Head of caudate nucleus (tissue), 42 donors: ENCODE data around the gene ZYG11B.
A peak's percentile ranks its signal among the peaks of the same experiment; 100 is the strongest.
"Not testable (repeated sequence)": the region's sequence is repeated elsewhere in the genome, so short reads cannot be mapped to it uniquely, and the experiment has no call there.

ENCODE experiments used
- DNase-seq, 42 donors: peaks; one replicate each; pipeline versions ENCODE4 v3.0.0 to v3.0.0-alpha.2; 2020 to 2021; ENCODE audit warnings: mixed read lengths in 7 of 42
- intact Hi-C: fragments of 100-400 bp; cut with DNase I; formaldehyde crosslinking; loops from one replicate; pipeline ENCODE4 v1.15.0; 2022

Gene ZYG11B

GRCh38 chr1:52726265-52727113 lies at the start of gene ZYG11B:
Gene ZYG11B (plus strand): TSS chr1:52726453. CDS start chr1:52726654, 201 bp downstream.
- intact Hi-C loops = loop anchor here (2.0 kb wide), 1 partner anchor 28 kb away; the partner anchor contains the start of gene COA7
- DNase-seq = peak; percentile 71 to 97 (median 90)

DNA sequence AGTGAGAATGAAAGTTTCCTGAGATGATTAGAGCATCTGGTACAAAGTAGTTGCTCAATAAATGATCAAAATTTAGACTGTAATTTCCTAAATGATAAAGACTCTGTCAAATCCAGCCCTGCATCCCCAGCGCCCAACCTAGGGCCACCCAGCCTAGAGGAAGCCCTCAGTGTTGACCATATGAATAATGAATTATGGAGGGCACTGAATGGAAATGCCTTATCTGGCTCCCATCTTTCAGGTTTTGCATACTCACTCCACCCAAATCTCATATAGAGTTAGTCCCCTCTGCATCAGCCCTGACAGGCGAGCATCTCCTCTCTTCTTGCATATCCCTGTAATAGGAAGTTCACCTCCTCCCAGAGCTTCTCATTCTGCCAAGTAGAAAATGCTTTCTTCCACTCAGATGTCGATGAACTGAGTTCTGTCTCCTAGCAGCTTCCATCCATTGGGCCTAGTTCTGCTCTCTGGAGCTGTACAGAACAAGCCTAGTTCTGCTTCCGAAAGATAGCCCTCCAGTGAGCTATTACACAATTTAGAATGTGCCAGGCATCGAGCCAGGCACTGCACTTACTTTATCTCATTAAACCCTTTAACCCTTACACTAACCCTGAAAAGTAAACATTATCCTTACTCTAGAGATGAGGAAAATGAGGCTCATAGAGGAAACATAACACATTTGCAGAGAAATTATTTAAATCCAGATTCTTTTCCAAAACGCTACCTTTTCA lies 49.0 kb upstream of the ZYG11B start:
- intact Hi-C loops = no loop called here
- no peak for DNase-seq

GRCh38 chr1:52679048-52679447 lies 47.2 kb upstream of the ZYG11B start:
- no peak for DNase-seq
- intact Hi-C loops = no loop called here

DNA sequence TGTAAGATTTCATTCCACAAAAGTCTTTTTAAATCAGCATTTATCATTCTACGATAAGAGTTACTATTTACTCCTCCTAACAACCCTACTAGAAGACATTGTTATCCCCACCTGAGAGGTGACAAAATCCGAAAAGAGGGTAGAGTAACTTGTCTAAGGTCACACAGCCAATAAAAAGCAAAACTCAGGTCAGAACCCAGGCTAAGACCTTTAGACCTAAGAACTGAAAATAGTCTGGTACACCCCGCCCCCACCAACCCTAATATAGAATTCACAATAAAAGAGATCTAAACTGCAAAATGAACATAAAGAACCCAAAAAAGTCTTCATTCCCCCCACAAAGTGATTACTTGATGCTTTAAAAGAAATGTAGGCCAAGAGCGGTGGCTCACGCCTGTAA lies 46.8 kb upstream of the ZYG11B start:
- intact Hi-C loops = no loop called here
- no peak for DNase-seq

DNA sequence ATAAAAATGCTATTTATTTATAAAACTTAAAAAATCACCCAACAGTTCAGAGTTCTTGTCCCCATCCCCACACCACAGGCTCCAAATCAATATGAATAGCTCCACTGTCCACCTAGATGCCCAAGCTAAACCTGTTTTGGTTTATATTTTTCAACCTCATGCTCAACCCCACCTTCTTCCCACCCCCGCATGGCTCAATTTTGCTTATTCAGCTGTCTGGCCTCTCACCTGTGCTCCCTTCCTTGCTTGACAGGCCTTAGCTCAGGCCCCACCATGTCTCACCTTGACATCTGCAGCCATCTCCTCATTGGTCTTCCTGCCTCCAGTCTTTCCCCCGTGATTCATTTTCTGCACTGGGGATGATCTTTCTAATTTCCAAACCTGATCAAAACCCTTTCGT lies 45.9 kb upstream of the ZYG11B start:
- DNase-seq = no peak
- intact Hi-C loops = loop anchor here (10.0 kb wide), 1 partner anchor 546 kb away; no protein-coding TSS in a partner anchor

- DNase-seq = no peak
- intact Hi-C loops = loop anchor here (10.0 kb wide), 1 partner anchor 546 kb away; no protein-coding TSS in a partner anchor
Measured at GRCh38 chr1:52681136-52681535, 45.1 kb upstream of the ZYG11B start.

DNA sequence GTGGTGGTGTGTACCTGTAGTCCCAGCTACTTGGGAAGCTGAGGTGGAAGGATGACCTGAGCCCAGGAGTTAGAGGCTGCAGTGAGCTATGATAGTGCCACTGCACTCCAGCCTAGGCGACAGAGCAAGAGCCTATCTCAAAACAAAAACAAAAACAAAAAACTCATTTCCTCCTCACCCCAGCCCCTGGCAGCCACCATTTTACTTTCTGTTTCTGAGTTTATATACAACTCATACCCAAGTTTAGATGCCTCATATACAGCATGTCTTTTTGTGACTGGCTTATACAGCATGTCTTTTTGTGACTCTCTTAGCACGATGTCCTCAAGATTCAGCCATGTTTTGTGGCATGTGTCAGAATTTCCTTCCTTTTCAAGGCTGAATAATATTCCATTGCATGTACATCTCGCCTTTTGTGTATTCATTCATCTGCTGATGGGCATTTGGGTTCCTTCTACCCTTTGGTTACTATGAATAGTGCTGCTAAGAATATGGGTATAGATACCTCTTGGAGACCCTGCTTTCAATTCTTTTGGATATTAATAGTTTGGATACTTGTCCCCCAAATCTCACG lies 42.8 kb upstream of the ZYG11B start:
- intact Hi-C loops = loop anchor here (10.0 kb wide), 1 partner anchor 549 kb away; no protein-coding TSS in a partner anchor
- no peak for DNase-seq

- DNase-seq = no peak
- intact Hi-C loops = loop anchor here (10.0 kb wide), 1 partner anchor 550 kb away; no protein-coding TSS in a partner anchor
Measured at GRCh38 chr1:52684545-52684944, 41.7 kb upstream of the ZYG11B start.

DNA sequence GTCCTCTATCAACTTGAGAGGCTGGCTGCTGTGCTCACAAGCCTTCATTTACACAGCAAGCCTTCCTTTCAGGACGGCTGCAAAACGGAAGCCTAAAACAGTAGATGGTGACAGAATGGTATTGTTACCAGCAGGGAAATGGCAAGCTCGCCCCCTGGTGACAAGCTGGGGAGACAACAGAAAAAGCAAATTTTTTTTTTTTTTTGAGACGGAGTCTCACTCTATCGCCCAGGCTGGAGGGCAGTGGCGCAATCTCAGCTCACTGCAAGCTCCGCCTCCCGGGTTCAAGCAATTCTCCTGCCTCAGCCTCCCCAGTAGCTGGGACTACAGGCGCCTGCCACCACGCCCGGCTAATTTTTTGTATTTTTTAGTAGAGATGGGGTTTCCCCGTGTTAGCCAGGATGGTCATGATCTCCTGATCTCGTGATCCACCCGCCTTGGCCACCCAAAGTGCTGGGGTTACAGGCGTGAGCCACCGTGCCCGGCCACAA lies 39.9 kb upstream of the ZYG11B start:
- intact Hi-C loops = loop anchor here (10.0 kb wide), 1 partner anchor 552 kb away; no protein-coding TSS in a partner anchor

DNA sequence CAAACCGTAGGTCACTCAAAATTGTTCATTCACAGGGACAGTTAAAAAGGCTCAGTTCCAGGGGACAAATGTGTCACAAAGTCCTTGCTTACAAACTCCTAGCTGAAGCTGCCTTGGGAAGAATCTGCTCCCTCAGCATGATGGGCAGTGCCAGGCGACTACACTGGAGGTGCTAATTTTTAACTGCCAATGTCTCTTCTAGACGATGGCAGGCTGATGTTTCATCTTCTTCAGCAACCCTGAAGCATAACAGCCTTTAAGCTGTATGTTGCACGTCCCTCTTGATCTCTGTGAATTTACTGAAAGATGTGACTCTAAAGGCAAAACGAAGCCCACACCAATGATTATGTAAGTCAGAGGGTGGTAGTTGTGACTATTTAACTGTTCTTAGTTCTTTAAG lies 39.4 kb upstream of the ZYG11B start:
- intact Hi-C loops = loop anchor here (10.0 kb wide), 1 partner anchor 552 kb away; no protein-coding TSS in a partner anchor

More for the DNA sequence above, 39.9 kb upstream of the ZYG11B start:
- DNase-seq = peak; percentile 34 to 87 (median 68)

DNA sequence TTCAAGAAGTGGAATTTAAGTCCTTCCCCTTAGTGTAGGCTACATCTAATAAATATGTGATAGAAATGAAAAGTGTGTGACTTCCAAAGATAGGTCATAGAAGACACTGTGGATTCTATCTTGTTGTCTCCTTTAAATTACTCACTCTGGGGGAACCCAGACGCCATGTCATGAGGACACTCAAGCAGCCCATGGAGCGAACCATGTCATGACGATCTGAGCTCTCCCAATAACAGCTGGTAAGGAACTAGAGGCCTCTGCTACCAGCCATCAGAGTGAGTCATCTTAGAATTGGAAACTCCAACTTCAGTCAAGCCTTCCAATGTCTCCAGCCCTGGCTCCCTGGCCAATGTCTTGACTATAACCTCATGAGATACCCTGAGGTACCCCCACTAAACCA lies 34.4 kb upstream of the ZYG11B start:
- intact Hi-C loops = no loop called here
- DNase-seq = no peak

More for the DNA sequence above, 39.4 kb upstream of the ZYG11B start:
- peak in 2 of 42 donors; percentile 10 to 30 for DNase-seq

DNA sequence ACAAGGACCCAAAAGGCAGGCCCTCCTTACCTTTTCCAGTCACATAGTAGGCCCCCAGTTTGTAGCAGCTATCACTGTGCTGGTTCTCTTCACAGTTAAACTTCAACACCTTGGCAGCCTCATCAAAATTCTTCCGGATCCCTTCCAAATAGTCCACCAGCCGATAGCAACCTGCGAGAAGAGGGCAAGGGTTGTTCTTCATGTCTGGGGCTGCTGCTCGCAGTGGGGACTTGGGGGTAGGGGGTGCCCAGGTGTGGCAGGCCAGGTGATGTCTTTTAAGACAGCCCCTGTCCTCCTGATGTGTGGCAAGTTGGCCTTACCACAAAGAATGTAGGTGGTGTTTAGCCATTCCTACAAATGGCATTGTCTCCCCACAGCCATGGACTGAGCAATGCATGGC lies 33.6 kb upstream of the ZYG11B start:
- intact Hi-C loops = no loop called here
- no peak for DNase-seq

- intact Hi-C loops, DNase-seq: not testable (repeated sequence)
Measured at GRCh38 chr1:52693351-52693750, 32.9 kb upstream of the ZYG11B start.

DNA sequence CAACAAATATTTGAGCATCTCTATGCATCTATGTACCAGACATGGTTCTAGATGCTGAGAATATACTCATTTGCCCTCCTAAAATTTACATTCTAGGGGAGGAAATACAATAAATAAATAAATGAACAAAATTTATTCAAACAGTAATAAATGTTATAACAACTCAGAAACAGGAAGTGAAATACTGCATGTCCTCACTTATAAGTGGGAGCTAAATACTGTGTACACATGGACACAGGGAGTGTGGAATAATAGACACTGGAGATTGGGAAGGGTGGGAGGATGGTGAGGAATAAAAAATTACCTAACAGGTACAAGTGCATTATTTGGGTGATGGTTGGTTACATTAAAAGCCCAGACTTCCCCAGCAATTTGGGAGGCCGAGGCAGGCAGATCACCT lies 32.4 kb upstream of the ZYG11B start:
- intact Hi-C loops = no loop called here
- DNase-seq = no peak

DNA sequence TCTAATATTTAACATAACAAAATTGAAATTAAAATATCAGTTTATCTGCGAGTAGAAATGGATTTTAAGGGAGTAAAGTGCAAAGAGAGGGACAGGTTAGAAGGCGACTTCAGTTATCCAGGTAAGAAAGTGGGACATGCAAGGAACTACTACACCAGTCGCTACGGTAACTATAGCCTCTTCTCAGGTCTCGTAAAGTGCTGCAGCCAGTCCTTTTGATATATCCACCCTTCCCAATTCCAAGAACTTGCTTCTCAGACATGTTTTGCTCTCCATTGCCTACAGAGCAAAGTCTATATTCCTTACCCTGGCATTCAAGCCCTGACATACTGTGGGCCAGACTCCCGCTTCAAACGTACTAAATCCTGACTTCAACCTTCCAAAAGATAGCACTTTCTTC lies 30.6 kb upstream of the ZYG11B start:
- no peak for DNase-seq

GRCh38 chr1:52697795-52698674 lies 28.2 kb upstream of the ZYG11B start, which contains the start of gene COA7:
Gene COA7 (minus strand): TSS chr1:52698347. CDS start chr1:52698326, 21 bp downstream.
- peak; percentile 67 to 95 (median 89) for DNase-seq
- intact Hi-C loops = loop anchor here (2.0 kb wide), 1 partner anchor 29 kb away; the partner anchor contains the start of gene ZYG11B

More for the DNA sequence above, 30.6 kb upstream of the ZYG11B start:
- intact Hi-C loops = no loop called here

DNA sequence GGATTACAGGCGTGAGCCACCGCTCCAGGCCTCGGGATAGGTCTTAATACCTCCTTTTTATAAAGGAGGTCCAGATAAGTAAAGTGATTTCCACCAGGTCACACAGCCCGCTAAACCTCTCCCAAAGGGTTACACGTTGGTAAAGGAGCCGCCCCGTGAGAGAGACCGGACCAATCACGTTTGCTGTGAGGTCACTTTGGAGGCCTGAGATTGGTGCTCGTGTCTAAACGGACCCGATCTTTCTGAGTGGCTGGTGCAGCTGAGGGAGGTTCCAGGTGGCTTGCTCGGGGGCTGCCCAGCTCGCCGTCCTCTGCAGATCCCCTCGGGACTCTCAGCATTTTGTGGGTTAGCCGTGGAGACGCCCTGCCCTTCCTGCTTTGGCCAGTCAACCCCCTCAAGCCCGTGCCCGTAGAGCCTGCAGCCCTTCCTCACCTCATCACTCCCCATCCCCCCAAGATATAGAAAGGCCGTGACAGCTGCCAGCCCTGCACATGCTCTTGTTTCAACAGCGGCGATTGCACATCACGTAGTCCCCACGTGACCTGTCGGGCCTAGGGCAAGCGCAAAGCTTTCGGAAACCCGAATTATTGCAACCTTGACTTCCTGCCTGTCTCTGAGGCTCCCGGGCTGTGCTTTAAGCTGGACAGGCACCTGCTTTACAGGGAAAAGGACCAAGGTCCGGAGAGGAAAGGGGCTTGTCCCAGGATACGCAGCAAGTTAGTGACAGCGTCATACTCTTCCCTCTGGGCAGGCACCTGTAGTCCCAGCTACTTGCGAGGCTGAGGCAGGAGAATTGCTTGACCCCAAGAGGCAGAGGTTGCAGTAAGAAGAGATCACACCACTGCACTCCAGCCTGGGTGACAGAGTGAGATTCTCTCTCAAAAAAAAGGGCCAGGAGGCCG lies 23.1 kb upstream of the ZYG11B start:
- intact Hi-C loops = loop anchor here (10.0 kb wide), 1 partner anchor 148 kb away; the partner anchor contains the start of gene TUT4

More for the DNA sequence above, 23.1 kb upstream of the ZYG11B start:
- DNase-seq = peak; percentile 83 to 98 (median 94)
